Measurements from ENCODE around the gene N4BP2L2. TPM values are rescaled to one million over a fixed set of nuclear protein-coding genes. Genes with fewer than 3 reads are reported as not detected.
"Not testable (repeated sequence)": the region's sequence is repeated elsewhere in the genome, so short reads cannot be mapped to it uniquely, and the experiment has no call there.

The N4BP2L2 gene
- 94.3 and 105 TPM in 2 replicates for total RNA-seq

DNA sequence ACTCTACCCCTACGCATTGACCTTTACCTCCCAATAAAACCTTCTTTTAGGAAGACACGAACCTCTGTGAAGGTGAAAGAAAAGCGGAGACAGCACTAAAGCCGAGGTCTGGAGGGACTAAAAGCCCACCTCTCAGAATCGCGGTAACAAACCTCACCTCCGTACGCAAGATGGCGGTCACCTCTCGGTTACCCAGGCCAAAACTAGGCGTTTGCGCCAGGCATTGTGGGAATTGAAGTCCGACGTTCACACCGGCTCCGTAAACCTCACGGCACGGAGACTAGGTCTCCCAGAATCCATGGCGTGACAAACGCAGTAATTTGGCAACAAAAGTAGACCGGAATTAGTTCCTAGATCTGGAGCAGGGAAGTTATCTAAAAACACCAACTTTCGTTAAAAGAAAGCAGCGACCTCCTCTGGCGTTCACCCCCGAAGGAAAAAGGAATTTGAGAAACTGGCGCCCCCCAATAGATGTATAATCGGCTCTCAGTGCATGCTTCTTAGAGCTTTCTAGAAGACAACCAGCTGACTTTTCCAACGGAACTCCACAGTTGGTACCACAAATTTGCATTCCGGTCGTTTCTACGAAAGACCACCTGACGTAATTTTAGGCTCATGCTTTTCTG, at the start of gene N4BP2L2:
TSS of gene N4BP2L2 (minus strand) at position 175 of the 626 bp plus-strand sequence. CDS start 1,768 bp downstream, outside the sequence.
- peak within 1 kb of the TSS; percentile 93 for H3K4me3 Mint-ChIP-seq (ENCODE audit: low read depth)
- H3K27me3 Mint-ChIP-seq (ENCODE audit: low read depth), result no peaks in the 10 kb centered on the region
- H3K9me3 Mint-ChIP-seq, result no peaks in the 10 kb centered on the region
- peak within 1 kb of the TSS; percentile 98 for H3K27ac Mint-ChIP-seq
- H3K36me3 Mint-ChIP-seq (ENCODE audit: low read depth), result peaks cover 35% of the 10 kb centered on the region
- H3K4me1 Mint-ChIP-seq (ENCODE audit: low read depth), result peaks cover 36% of the 10 kb centered on the region
- peak; percentile 88 for DNase-seq (ENCODE audit: low spot score)
- intact Hi-C loops (cut with micrococcal nuclease), result loop anchor here (1.0 to 10.0 kb wide), 8 partner anchors 48 to 1004 kb away; partner anchors contain the start of genes BRCA2, FRY, PDS5B and ZAR1L

DNA sequence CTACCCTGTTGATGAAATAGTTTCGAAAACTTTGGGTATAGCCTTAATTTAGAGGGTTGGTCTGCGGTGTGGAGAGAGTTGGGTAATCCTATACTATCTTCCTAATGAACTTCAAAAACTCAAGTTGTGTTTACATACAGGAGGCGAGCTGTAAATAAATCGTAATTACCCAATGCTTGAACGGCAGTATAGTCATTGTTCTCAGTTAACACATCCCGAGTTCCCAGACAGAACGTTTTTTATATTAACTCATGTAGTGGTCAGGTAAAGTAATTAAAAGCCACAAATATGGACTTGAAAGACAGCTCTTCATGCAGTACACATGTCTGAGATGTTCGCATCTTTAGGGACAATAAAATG, 49.2 kb upstream of the N4BP2L2 start:
- peaks cover 12% of the 10 kb centered on the region for H3K36me3 Mint-ChIP-seq (ENCODE audit: low read depth)
- peak overlapping the region; percentile 97 for H3K4me3 Mint-ChIP-seq (ENCODE audit: low read depth)
- no peaks in the 10 kb centered on the region for H3K9me3 Mint-ChIP-seq
- DNase-seq (ENCODE audit: low spot score), result no peak
- peaks cover 3% of the 10 kb centered on the region for H3K27me3 Mint-ChIP-seq (ENCODE audit: low read depth)
- H3K4me1 Mint-ChIP-seq (ENCODE audit: low read depth), result peaks cover 41% of the 10 kb centered on the region
- intact Hi-C loops (cut with micrococcal nuclease), result loop anchor here (1.0 to 10.0 kb wide), 8 partner anchors 52 to 1135 kb away; partner anchors contain the start of genes KL and N4BP2L1
- peak overlapping the region; percentile 95 for H3K27ac Mint-ChIP-seq

DNA sequence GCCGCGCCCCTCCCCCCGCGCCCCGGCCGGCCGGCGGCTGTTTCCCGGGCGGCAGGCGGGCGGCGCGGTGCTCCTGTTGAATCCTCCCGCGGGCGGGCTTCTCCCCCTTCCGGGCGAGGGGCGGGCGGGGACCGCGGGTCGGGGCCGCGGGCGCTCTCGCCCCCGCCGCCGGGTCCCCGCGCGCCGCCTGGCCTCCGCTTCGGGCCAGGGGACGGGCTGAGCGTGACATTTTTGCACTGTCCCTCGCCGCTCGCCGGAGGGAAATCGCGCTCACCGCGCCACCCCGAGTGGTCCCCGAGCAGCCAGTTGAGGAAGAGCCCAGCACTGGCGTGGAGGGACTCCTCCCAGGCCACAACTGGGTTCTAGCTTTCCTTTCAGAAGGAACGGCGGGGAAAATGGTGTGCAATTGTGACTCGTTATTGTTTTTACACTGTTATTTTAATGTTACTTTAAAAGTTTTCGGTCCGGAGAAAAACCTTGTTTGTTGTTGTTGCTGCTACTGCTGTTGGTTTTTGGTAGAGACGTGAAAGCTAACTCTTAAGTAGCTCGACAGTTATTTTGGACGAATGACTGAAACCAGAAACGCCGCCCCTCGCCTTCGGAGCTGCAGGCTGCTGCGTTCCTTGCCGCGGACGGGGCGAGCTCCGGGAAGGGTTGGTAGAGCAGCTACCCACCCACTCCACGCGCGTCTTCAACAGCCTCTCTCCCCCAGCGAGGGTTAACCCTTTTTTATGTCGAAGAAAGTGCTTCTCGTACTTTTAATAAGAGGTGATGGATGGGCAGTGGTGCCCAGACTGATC, 48.6 kb upstream of the N4BP2L2 start:
- H3K4me3 Mint-ChIP-seq (ENCODE audit: low read depth), result peak overlapping the region; percentile 97
- peak; percentile 48 for DNase-seq (ENCODE audit: low spot score)
- peaks cover 12% of the 10 kb centered on the region for H3K36me3 Mint-ChIP-seq (ENCODE audit: low read depth)
- peaks cover 40% of the 10 kb centered on the region for H3K4me1 Mint-ChIP-seq (ENCODE audit: low read depth)
- H3K9me3 Mint-ChIP-seq, result no peaks in the 10 kb centered on the region
- intact Hi-C loops (cut with micrococcal nuclease), result loop anchor here (2.0 to 10.0 kb wide), 7 partner anchors 158 to 1135 kb away; partner anchors contain the start of genes KL and N4BP2L1
- H3K27me3 Mint-ChIP-seq (ENCODE audit: low read depth), result peaks cover 4% of the 10 kb centered on the region
- H3K27ac Mint-ChIP-seq, result peak overlapping the region; percentile 95

DNA sequence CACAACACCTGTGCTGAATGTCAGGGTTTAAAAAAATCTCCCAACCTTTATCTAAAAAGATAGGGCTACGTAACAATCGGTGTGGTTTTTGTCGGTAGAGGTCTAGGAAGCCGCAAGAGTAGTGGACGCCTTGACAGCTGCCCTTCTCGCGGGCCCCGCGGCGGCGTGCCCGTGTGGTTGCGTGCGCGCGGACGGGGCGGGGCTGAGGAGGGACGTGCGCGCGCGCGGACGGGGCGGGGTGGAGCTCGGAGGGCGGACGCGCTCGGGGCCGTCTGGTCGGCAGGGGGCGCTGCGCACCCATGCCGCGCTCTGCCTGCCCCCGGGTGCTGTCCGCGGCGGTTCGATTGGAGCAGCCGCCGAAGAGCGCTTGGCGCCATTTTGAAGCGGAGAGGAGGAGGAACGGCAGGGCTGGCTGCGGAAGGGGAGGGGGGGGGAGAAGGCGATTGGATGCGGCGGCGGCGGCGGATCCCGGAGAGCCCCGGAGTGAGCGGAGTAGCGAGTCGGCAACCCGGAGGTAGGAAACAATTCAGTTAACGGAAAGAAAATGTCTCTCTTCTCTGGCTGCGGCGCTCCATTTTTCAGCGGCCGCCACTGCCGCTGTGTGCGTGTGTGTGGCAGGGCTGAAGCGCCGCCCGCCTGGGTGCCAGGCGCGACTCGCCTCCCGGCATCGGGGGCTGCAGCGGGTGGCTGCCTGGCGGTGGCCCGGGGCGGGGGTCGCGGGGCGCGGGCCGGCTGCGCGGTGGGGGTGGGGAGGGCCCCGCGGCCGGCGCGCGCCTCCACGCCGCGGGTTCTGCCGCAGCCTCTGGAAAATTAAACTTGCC, 47.7 kb upstream of the N4BP2L2 start, which contains the start of gene PDS5B:
TSS of gene PDS5B (plus strand) at position 373 of the 821 bp plus-strand sequence. CDS start 62,321 bp downstream, outside the sequence.
- peaks cover 40% of the 10 kb centered on the region for H3K4me1 Mint-ChIP-seq (ENCODE audit: low read depth)
- H3K9me3 Mint-ChIP-seq, result no peaks in the 10 kb centered on the region
- peaks cover 5% of the 10 kb centered on the region for H3K27me3 Mint-ChIP-seq (ENCODE audit: low read depth)
- intact Hi-C loops (cut with micrococcal nuclease), result loop anchor here (1.0 to 10.0 kb wide), 11 partner anchors 48 to 1136 kb away; partner anchors contain the start of genes KL, N4BP2L1 and N4BP2L2
- peak within 1 kb of the TSS; percentile 95 for H3K27ac Mint-ChIP-seq
- peak; percentile 92 for DNase-seq (ENCODE audit: low spot score)
- peak within 1 kb of the TSS; percentile 97 for H3K4me3 Mint-ChIP-seq (ENCODE audit: low read depth)
- H3K36me3 Mint-ChIP-seq (ENCODE audit: low read depth), result peaks cover 12% of the 10 kb centered on the region

DNA sequence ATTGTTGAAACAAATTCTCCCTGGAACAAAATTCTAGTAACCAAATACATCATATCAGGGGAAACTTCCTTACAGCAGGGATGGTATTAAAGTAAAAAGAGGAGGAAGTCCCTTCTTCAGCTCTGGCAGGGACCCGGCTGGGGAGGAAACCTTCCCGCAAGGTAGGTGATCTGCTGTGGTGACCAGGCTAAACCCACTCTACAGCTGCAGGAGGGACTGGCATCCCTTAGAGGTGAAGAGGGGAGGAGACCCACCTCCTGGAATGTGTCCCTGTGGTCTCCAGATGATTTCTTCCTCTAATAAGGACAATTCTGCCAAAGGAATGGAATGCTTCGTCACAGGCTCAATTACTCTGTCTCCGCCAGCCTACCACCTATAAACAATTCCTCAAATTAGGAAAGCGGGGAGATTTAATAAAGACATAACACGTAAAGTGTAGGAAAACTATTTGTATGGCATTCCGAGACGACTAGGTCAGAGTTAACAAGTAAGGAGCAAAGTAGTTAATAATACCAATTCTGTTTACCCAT, 47.0 kb upstream of the N4BP2L2 start:
- H3K4me1 Mint-ChIP-seq (ENCODE audit: low read depth), result peaks cover 39% of the 10 kb centered on the region
- no peak for DNase-seq (ENCODE audit: low spot score)

DNA sequence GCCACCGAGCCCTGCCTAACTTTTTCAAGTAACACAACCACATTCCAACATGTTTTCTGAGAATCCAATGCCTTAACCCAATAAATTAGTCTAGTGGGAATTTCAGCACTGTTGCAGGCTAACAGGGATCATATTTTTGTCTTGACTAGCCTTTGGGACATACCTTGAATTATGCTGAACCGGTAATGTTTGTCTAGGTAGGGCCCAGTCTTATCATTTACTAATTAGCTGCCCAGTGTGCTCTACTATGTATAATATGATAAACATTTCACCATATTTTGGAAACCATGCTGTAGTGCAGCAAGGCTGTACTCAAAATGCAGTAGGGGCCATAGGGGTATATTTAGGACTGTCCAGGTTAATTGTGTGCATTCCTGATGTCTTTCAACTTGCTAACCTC, 44.4 kb upstream of the N4BP2L2 start:
- peaks cover 8% of the 10 kb centered on the region for H3K36me3 Mint-ChIP-seq (ENCODE audit: low read depth)
- DNase-seq (ENCODE audit: low spot score), result no peak
- H3K27me3 Mint-ChIP-seq (ENCODE audit: low read depth), result peaks cover 5% of the 10 kb centered on the region
- no peak overlapping the region for H3K4me3 Mint-ChIP-seq (ENCODE audit: low read depth)
- peaks cover 10% of the 10 kb centered on the region for H3K9me3 Mint-ChIP-seq
- H3K4me1 Mint-ChIP-seq (ENCODE audit: low read depth), result peaks cover 17% of the 10 kb centered on the region
- no peak overlapping the region for H3K27ac Mint-ChIP-seq
- intact Hi-C loops (cut with micrococcal nuclease), result loop anchor here (10.0 kb wide), 1 partner anchor 668 kb away; no protein-coding TSS in a partner anchor

More for the DNA sequence above, 47.0 kb upstream of the N4BP2L2 start:
- intact Hi-C loops (cut with micrococcal nuclease), result loop anchor here (1.0 to 10.0 kb wide), 11 partner anchors 47 to 1137 kb away; partner anchors contain the start of genes KL, N4BP2L1 and N4BP2L2
- Mint-ChIP-seq H3K4me3 (ENCODE audit: low read depth) (peak overlapping the region; percentile 80), H3K27me3 (ENCODE audit: low read depth) (peaks cover 5% of the 10 kb centered on the region), H3K27ac (peak overlapping the region; percentile 19), H3K36me3 (ENCODE audit: low read depth) (peaks cover 12% of the 10 kb centered on the region), H3K9me3 (no peaks in the 10 kb centered on the region)

DNA sequence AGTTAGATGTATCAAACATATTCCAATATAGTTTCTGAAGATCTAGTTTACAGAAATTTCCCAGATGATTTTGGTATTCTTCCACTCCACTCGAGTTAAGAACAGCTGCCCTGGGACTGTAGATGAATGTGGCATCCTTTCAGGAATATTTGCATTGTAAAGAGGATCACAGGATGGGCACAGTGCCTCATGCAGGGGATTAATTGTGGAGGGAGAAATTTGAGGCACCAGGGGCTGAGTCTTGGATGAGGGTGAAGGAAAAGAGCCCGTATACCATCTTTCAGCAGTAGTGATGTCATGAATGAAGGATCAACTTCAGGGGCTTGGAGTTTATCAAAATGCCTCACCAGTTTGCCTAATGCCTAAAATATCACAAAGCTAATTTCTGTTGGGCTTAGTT, 43.7 kb upstream of the N4BP2L2 start:
- no peak overlapping the region for H3K4me3 Mint-ChIP-seq (ENCODE audit: low read depth)
- peaks cover 2% of the 10 kb centered on the region for H3K36me3 Mint-ChIP-seq (ENCODE audit: low read depth)
- intact Hi-C loops (cut with micrococcal nuclease), result loop anchor here (10.0 kb wide), 1 partner anchor 667 kb away; no protein-coding TSS in a partner anchor
- H3K27ac Mint-ChIP-seq, result no peak overlapping the region
- DNase-seq (ENCODE audit: low spot score), result no peak
- H3K4me1 Mint-ChIP-seq (ENCODE audit: low read depth), result peaks cover 10% of the 10 kb centered on the region
- H3K27me3 Mint-ChIP-seq (ENCODE audit: low read depth), result peaks cover 5% of the 10 kb centered on the region
- peaks cover 13% of the 10 kb centered on the region for H3K9me3 Mint-ChIP-seq

DNA sequence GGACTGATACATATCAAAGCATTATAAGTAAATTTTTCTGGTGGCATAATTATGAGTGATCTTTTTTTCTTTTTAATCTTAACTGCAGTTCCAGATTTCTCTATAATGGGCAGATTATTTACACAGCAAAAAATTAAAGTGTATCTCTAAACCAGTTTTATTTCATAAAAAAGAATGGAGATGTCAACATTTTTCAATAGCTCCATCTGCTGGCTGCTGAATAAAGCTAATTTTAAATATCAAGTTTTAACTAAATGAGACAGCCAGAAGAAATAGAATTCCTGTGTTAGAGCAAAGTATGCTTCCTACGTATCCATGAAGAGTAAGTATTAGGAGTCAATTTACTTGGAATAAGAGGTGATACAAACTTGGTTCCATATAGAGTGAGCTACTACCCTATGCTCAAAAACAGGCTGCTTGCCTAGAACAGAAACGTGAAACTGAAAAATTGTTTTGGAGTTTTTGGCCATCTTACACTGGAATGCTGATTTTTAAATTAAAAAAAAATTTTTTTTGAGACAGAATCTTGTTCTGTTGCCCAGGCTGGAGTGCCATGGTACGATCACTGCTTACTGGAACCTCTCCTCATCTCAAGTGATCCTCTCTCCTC, 42.7 kb upstream of the N4BP2L2 start:
- intact Hi-C loops (cut with micrococcal nuclease), result loop anchor here (1.0 to 10.0 kb wide), 3 partner anchors 114 to 666 kb away; no protein-coding TSS in a partner anchor
- no peaks in the 10 kb centered on the region for H3K36me3 Mint-ChIP-seq (ENCODE audit: low read depth)
- DNase-seq (ENCODE audit: low spot score), result no peak

DNA sequence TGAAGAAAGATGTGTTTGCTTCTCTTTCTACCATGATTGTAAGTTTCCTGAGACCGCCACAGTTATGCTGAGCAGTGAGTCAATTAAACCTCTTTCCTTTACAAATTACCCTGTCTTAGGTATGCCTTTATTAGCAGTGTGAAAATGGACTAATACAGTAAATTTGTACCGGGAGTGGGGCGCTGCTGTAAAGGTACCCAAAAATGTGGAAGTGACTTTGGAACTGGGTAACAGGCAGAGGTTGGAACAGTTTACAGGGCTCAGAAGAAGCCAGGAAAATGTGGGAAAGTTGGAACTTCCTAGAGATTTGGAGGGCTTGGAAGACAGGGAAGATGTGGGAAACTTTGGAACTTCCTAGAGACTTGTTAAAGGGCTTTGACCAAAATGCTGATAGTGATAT, 38.4 kb upstream of the N4BP2L2 start:
- Mint-ChIP-seq H3K4me1 (ENCODE audit: low read depth) (no peaks in the 10 kb centered on the region), H3K27ac (no peak overlapping the region), H3K9me3 (peaks cover 22% of the 10 kb centered on the region), H3K27me3 (ENCODE audit: low read depth) (no peaks in the 10 kb centered on the region), H3K4me3 (ENCODE audit: low read depth) (no peak overlapping the region), H3K36me3 (ENCODE audit: low read depth) (no peaks in the 10 kb centered on the region)
- no peak for DNase-seq (ENCODE audit: low spot score)
- intact Hi-C loops (cut with micrococcal nuclease), result no loop called here

More for the DNA sequence above, 42.7 kb upstream of the N4BP2L2 start:
- Mint-ChIP-seq H3K27ac (no peak overlapping the region), H3K4me3 (ENCODE audit: low read depth) (no peak overlapping the region), H3K9me3 (peaks cover 22% of the 10 kb centered on the region), H3K27me3 (ENCODE audit: low read depth) (peaks cover 5% of the 10 kb centered on the region), H3K4me1 (ENCODE audit: low read depth) (peaks cover 9% of the 10 kb centered on the region)

DNA sequence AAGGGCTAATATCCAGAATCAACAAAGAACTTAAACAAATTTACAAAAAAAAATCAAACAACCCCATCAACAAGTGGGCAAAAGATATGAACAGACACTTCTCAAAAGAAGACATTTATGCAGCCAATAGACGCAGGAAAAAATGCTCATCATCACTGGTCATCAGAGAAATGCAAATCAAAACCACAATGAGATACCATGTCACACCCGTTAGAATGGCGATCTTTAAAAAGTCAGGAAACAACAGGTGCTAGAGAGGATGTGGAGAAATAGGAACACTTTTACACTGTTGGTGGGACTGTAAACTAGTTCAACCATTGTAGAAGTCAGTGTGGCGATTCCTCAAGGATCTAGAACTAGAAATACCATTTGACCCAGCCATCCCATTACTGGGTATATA, 37.1 kb upstream of the N4BP2L2 start:
- H3K4me3 Mint-ChIP-seq (ENCODE audit: low read depth); H3K27ac Mint-ChIP-seq; intact Hi-C loops (cut with micrococcal nuclease); H3K4me1 Mint-ChIP-seq (ENCODE audit: low read depth); DNase-seq (ENCODE audit: low spot score); H3K36me3 Mint-ChIP-seq (ENCODE audit: low read depth); H3K27me3 Mint-ChIP-seq (ENCODE audit: low read depth): not testable (repeated sequence)
- peaks cover 22% of the 10 kb centered on the region for H3K9me3 Mint-ChIP-seq

DNA sequence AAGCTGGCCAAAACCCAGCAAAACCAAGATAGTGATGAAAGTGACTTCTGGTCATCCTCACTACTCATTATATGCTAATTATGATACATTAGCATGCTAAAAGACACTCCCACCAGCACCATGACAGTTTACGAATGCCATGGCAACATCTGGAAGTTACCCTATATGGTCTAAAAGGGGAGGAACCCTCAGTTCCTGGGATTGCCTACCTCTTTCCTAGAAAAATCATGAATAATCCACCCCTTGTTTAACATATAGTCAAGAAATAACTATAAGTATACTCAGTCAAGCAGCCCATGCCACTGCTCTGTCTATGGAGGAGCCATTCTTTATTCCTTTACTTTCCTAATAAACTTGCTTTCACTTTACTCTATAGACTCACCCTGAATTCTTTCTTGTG, 22.2 kb upstream of the N4BP2L2 start:
- H3K4me1 Mint-ChIP-seq (ENCODE audit: low read depth); H3K36me3 Mint-ChIP-seq (ENCODE audit: low read depth); H3K4me3 Mint-ChIP-seq (ENCODE audit: low read depth); DNase-seq (ENCODE audit: low spot score); intact Hi-C loops (cut with micrococcal nuclease); H3K27ac Mint-ChIP-seq; H3K27me3 Mint-ChIP-seq (ENCODE audit: low read depth): not testable (repeated sequence)
- peaks cover 28% of the 10 kb centered on the region for H3K9me3 Mint-ChIP-seq

Measured in activated T-helper 2 cell treated with anti-CD3 and anti-CD28 coated beads, Interferon-gamma antibody, Interleukin-2, Interleukin-4, amounts not matched to agents 10 μg/mL and 5 μg/mL and 100 μg/mL, durations not matched to agents 14 hours and 24 hours and 36 hours (primary cell).